ENCODE data around the gene OAF. TPM values are rescaled to one million over a fixed set of nuclear protein-coding genes. Genes with fewer than 3 reads are reported as not detected.
A peak's percentile ranks its signal among the peaks of the same experiment; 100 is the strongest.
"Not testable (repeated sequence)": the region's sequence is repeated elsewhere in the genome, so short reads cannot be mapped to it uniquely, and the experiment has no call there.

Gene OAF
- total RNA-seq, 1 donor: 58.6 TPM

GRCh38 chr11:120179057-120179672 is 31.7 kb upstream of the OAF start:
- no peak overlapping the region for H3K4me3 ChIP-seq (ENCODE audit: low read depth, low read length)
- no peak for TF ChIP-seq CTCF (IDR thresholded peaks at IDR 0.05; ENCODE audit: insufficient read depth, low read length)
- no peak for DNase-seq (ENCODE audit: low read depth)

DNA sequence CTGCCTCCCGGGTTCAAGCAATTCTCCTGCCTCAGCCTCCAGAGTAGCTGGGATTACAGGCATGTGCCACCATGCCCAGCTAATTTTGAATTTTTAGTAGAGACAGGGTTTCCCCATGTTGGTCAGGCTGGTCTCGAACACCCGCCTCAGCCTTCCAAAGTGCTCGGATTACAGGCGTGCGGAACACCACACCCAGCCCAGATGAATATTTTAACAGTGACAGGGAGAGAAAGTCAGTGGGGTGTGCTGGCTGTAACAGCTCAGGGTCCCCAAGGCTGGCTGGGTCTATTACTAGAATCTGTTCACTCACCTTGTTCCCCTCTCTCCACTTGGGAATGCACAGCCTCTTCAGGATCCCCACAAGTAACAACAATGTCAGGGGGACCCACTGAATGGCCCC is 30.8 kb upstream of the OAF start:
- not testable (repeated sequence) for H3K4me3 ChIP-seq (ENCODE audit: low read depth, low read length); DNase-seq (ENCODE audit: low read depth)

GRCh38 chr11:120180551-120181232 is 30.1 kb upstream of the OAF start:
- peak; percentile 58 for DNase-seq (ENCODE audit: low read depth)
- no peak for TF ChIP-seq CTCF (IDR thresholded peaks at IDR 0.05; ENCODE audit: insufficient read depth, low read length)
- H3K4me3 ChIP-seq (ENCODE audit: low read depth, low read length): no peak overlapping the region

DNA sequence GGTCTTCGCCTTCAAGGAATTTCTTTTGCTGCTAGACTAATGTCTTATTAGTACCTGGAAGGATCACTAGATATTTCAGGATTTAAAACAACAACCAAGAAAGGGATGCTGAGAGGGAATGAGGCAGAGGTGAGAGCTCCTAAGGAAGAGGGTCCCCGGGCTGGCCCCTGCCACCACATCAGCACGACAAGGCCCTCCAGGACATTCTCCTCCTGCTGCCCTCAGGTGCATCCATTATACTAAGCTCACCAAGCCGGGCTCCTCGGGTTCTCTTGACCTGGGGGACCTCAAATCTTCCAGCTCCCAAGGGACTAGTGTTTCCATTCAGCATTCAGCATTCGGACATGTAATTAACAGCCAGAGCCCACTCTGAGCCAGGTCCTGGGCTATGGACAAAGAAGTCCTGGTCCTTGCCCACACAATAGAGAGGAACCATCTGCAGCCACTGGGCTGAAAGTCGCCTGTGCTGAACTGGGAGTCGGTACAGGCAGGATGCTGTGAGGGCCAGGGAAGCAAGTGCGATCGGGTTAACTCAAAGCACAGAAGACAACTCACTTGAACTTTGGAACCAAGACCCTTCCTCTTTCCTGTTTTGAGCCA is 29.4 kb upstream of the OAF start:
- no peak overlapping the region for H3K4me3 ChIP-seq (ENCODE audit: low read depth, low read length)
- no peak for TF ChIP-seq CTCF (IDR thresholded peaks at IDR 0.05; ENCODE audit: insufficient read depth, low read length)
- DNase-seq (ENCODE audit: low read depth): no peak

GRCh38 chr11:120182372-120182771 is 28.5 kb upstream of the OAF start:
- no peak overlapping the region for H3K4me3 ChIP-seq (ENCODE audit: low read depth, low read length)
- TF ChIP-seq CTCF (IDR thresholded peaks at IDR 0.05; ENCODE audit: insufficient read depth, low read length): no peak
- no peak for DNase-seq (ENCODE audit: low read depth)

GRCh38 chr11:120182790-120183491 is 27.9 kb upstream of the OAF start:
- peak; percentile 47 for TF ChIP-seq CTCF (IDR thresholded peaks at IDR 0.05; ENCODE audit: insufficient read depth, low read length)
- H3K4me3 ChIP-seq (ENCODE audit: low read depth, low read length): no peak overlapping the region
- peak; percentile 53 for DNase-seq (ENCODE audit: low read depth)

DNA sequence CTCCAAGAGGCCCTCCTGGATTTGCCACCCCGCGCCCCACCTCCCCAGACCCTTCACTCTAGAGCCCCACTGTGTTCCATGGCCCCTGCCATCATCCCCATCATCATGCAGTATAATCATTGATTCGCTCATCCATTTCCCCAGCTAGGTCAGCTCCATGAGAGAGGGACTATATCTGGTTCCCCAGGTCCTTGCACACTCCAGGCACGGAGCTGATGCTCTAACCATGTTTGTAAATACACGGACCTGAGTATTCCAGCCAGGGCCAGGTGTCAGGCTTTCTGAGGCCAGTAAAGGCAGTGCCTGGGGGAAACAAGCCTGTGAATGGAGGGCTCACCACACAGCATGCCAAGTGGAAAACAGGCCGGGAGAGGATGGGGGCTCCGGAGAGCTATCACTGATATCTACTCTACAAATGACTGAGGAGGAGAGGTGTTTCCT is 27.1 kb upstream of the OAF start:
- no peak for DNase-seq (ENCODE audit: low read depth)
- H3K4me3 ChIP-seq (ENCODE audit: low read depth, low read length): no peak overlapping the region
- no peak for TF ChIP-seq CTCF (IDR thresholded peaks at IDR 0.05; ENCODE audit: insufficient read depth, low read length)

Measured in fibroblast of the aortic adventitia (primary cell).